SK-N-MC (cell line): Measurements from ENCODE around the gene ATG10.
A peak's percentile ranks its signal among the peaks of the same experiment; 100 is the strongest.

ENCODE experiments used
- DNase-seq: peaks from one replicate; pipeline ENCODE4 v3.0.0-alpha.2; 2011; ENCODE audit warnings: low read depth, low spot score
- H3K27ac ChIP-seq: fragments of 200-600 bp; sonication (generic); 2 replicates; pipeline ENCODE4 v1.5.1; 2016; ENCODE audit warnings: mixed run types
- H3K36me3 ChIP-seq: fragments of 200-600 bp; sonication (generic); 2 replicates; pipeline ENCODE4 v1.6.1; 2017; ENCODE audit warnings: antibody characterized with exemption, low read length, mixed read lengths; ENCODE audit not compliant: insufficient read depth
- H3K4me3 ChIP-seq: fragments of 200-600 bp; sonication (generic); 2 replicates; pipeline ENCODE4 v1.5.1; 2016
- H3K9ac ChIP-seq: fragments of 200-600 bp; sonication (generic); 2 replicates; pipeline ENCODE4 v1.8.0; 2017; ENCODE audit warnings: mixed run types, mixed read lengths; ENCODE audit not compliant: insufficient read length
- H3K9me3 ChIP-seq: fragments of 200-600 bp; sonication (generic); 2 replicates; pipeline ENCODE4 v1.6.1; 2017; ENCODE audit warnings: low read depth, mild to moderate bottlenecking, antibody characterized with exemption, low read length, moderate library complexity, mixed read lengths
- EZH2 ChIP-seq: fragments of 200-600 bp; sonication (generic); IDR thresholded peaks from one replicate; pipeline ENCODE4 v1.6.1; 2017; ENCODE audit warnings: antibody characterized with exemption
- FOXP2 ChIP-seq: optimal IDR thresholded peaks from 2 replicates; pipeline ENCODE3; 2011; ENCODE audit warnings: mild to moderate bottlenecking, moderate library complexity; ENCODE audit not compliant: insufficient read depth; ENCODE audit errors: extremely low read length, control extremely low read depth
- POLR2AphosphoS5 ChIP-seq: IDR thresholded peaks from 2 replicates; pipeline ENCODE4 v1.6.1; 2012; ENCODE audit warnings: mild to moderate bottlenecking, low read depth, low read length, borderline replicate concordance

ATG10 gene

DNA sequence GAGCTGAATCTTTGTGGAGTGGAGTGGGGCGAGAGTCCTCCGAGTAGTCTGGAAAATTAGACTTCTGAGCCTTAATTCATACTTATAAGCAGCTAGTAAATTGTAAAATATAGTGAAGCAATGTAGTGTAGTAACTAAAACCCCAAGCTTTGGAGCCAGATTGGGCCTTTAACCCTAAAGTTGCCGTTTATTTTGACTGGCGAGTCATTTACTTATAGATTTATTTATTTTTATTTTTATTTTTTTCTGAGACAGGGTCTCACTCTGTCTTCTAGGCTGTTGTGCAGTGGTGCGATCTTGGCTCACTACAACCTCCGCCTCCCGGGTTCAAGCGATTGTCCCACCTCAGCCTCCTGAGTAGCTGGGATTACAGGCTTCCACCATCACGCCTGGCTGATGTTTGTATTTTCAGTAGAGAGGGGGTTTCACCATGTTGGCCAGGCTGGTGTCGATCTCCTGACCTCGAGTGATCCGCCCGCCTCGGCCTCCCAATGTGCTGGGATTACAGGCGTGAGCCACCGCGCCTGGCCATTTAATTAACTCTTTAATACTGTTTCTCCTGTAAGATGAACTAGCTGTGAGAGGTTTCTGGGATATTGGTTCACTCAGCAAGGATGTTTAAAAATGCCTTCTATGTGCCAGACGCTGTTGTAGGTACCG, 307.0 kb downstream of the ATG10 start:
- TF ChIP-seq EZH2 (no peak), POLR2AphosphoS5 (no peak; the same call in 1 of the 2 replicates), FOXP2 (no peak)
- Histone ChIP-seq H3K9me3 (no peaks in the 10 kb centered on the region), H3K9ac (peak overlapping the region; percentile 100), H3K4me3 (peak overlapping the region; percentile 97), H3K27ac (peak overlapping the region; percentile 97), H3K36me3 (peaks cover 40% of the 10 kb centered on the region)
- DNase-seq = no peak

DNA sequence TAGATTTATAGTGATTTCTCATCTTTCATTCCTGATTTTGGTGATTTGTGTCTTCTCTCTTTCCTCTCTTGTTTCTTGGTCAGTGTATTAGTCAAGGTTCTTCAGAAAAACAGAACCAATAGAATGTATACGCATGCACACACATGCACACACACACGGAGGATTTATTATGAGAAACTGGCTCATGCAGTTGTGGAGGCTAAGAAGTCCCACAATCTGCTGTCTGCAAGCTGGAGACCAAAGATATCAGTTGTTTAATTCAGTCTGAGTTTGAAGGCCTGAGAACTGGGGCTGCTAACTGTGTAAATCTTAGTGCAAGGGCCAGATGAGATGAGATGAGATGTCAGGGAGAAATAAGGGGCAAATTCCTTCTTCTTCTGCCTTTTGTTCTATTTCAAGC, 312.1 kb downstream of the ATG10 start:
- TF ChIP-seq FOXP2 (no peak), POLR2AphosphoS5 (no peak), EZH2 (no peak)
- no peaks in the 10 kb centered on the region for H3K9me3 ChIP-seq
- no peak overlapping the region for H3K27ac ChIP-seq
- H3K36me3 ChIP-seq = no peaks in the 10 kb centered on the region
- no peak for DNase-seq
- no peak overlapping the region for H3K4me3 ChIP-seq
- H3K9ac ChIP-seq = no peak overlapping the region

DNA sequence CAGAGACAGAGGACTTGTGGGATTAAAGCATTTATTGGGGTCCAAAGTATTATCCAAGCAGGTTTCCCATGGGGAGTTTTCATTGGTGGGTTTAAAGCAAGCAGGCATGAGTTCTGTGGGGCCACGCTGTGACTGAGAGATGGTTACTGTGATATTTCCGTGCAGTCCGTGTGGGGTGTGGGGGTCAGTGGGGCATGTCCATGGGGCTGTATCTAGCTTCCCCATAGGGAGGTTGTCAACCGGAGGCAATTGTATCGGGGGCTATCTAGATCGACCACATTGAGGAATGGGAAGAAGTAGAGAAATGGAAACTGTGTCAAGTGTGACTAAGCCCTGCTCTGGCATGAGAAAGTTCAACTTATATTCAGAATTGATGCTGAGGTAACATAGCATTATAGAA, 313.4 kb downstream of the ATG10 start:
- Histone ChIP-seq H3K4me3 (no peak overlapping the region), H3K9ac (no peak overlapping the region), H3K9me3 (no peaks in the 10 kb centered on the region), H3K27ac (no peak overlapping the region), H3K36me3 (no peaks in the 10 kb centered on the region)
- TF ChIP-seq POLR2AphosphoS5 (no peak), EZH2 (no peak), FOXP2 (no peak)
- DNase-seq = no peak

DNA sequence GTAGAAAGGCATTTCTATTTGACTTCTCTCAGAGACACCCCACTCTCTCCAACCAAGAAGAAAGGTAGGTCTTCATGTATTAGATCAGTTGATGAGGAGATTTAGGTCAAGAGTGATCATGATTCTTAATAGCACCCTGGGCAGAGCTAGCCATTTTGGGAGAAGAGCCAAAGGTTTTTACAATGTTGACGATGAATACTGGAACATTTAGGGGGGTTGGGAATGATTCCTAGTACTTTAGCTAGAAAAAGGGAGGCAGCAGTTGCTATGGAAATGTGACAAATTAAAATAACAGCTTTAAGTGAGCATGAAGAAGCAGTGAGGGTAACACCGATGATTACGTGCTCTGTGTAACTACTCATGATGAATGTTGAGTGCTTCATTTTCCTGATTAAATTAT, 315.8 kb downstream of the ATG10 start:
- H3K9ac ChIP-seq = no peak overlapping the region
- H3K4me3 ChIP-seq = no peak overlapping the region
- DNase-seq = no peak
- H3K27ac ChIP-seq = no peak overlapping the region
- TF ChIP-seq EZH2 (no peak), POLR2AphosphoS5 (no peak), FOXP2 (no peak)
- no peaks in the 10 kb centered on the region for H3K36me3 ChIP-seq
- no peaks in the 10 kb centered on the region for H3K9me3 ChIP-seq

DNA sequence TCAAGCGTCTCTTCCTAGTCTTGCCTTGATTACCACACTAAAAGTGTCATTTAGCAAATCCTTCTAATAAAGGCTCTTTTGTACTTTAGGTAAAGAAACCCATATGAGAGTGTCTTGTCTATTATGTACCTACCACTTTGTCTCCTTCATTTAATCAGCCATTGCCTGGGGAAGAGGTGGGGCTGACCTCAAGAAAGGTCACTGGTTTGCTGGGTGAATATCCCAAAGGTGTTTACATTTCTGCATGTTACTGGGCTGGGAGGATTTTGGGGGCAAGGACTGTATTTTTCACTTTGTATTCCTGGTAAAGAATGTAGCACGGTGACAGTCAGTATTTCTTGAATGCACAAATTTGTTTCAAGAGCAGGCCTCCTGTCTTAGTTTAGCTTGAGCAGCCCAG, 318.2 kb downstream of the ATG10 start:
- no peak overlapping the region for H3K9ac ChIP-seq
- TF ChIP-seq POLR2AphosphoS5 (no peak), EZH2 (no peak), FOXP2 (no peak)
- DNase-seq = no peak

DNA sequence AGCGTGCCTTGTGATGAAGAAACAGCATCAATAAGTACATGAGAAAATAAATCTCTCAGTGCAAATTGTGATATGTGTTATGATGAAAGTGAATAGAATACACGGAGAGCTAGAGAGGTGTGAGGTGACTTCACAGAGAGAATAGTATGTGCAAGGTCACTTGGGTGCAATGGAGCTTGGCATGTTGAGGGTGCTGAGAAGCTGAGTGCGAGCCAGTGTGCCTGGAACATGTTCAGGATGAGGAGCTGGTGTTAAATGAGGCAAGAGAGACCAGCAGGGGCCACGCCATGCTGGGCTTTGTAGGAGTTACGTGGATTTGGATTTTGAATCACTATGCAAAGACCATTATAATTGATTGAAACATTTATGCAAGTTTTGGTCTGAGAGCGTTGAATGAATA, 319.1 kb downstream of the ATG10 start:
- DNase-seq = no peak
- no peak overlapping the region for H3K9ac ChIP-seq
- no peak overlapping the region for H3K4me3 ChIP-seq
- H3K9me3 ChIP-seq = no peaks in the 10 kb centered on the region
- no peaks in the 10 kb centered on the region for H3K36me3 ChIP-seq
- no peak overlapping the region for H3K27ac ChIP-seq
- TF ChIP-seq FOXP2 (no peak), EZH2 (no peak), POLR2AphosphoS5 (no peak)

More for the DNA sequence above, 318.2 kb downstream of the ATG10 start:
- no peaks in the 10 kb centered on the region for H3K9me3 ChIP-seq
- no peak overlapping the region for H3K4me3 ChIP-seq
- H3K36me3 ChIP-seq = no peaks in the 10 kb centered on the region
- no peak overlapping the region for H3K27ac ChIP-seq

DNA sequence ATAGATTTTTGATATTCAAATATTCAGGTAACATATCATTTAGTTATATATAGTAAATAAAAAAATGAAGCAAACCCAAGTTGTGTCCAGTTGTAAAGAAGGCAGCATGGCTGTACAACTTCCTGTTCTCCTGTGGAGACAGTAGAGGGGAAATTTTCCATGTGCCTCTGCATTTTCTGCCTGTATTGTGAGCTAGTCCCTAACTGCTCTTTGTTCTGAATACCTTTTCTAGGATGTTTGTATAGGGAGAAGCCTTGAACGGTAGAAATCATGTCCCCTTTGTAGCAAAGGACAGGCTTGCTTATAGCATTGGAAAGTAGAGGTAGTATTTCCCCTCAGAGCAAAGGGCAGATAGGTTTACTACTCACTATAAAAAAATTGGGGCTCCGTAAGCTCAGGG, 319.6 kb downstream of the ATG10 start:
- H3K36me3 ChIP-seq = no peaks in the 10 kb centered on the region
- no peak overlapping the region for H3K27ac ChIP-seq
- no peak for DNase-seq
- TF ChIP-seq FOXP2 = no peak
- no peak for TF ChIP-seq POLR2AphosphoS5
- H3K9me3 ChIP-seq = no peaks in the 10 kb centered on the region
- no peak overlapping the region for H3K9ac ChIP-seq
- H3K4me3 ChIP-seq = no peak overlapping the region

DNA sequence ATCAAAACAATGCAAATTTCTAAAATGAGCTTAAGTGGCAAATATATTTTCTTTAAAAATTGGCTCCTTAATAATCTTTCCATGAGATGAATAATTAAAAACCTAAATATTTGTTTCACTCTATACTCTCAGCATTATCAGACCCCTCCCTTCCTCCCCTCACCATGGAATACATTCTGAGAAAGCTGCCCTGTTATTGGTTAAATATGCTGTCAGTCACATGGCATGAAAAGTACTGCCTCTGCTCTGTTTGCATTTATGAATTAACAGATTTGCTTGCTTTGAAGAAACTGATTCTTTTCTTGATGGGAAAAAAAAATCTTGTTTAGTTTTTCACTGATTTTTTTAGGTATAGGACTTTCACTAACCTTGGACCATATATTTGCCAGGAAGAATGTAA, 323.3 kb downstream of the ATG10 start:
- Histone ChIP-seq H3K9me3 (no peaks in the 10 kb centered on the region), H3K9ac (no peak overlapping the region), H3K27ac (no peak overlapping the region), H3K4me3 (no peak overlapping the region), H3K36me3 (no peaks in the 10 kb centered on the region)
- no peak for TF ChIP-seq EZH2
- TF ChIP-seq FOXP2 = no peak
- no peak for TF ChIP-seq POLR2AphosphoS5
- no peak for DNase-seq
